OCI-LY1 (cell line): ENCODE measurements around the gene FGF5.

Experiments
- EZH2 ChIP-seq: fragments of 200-600 bp; sonication (generic), shearing (Covaris generic); IDR thresholded peaks from 2 replicates; pipeline ENCODE4 v1.8.0; 2017; ENCODE audit warnings: borderline replicate concordance, mixed run types, mild to moderate bottlenecking, antibody characterized with exemption, low read length, moderate library complexity, mixed read lengths
- TF ChIP-seq, protein P1 (sequence below): fragments of 200-600 bp; sonication (generic), shearing (Covaris generic); IDR thresholded peaks from 2 replicates; pipeline ENCODE4 v1.5.1; 2017; ENCODE audit warnings: mild to moderate bottlenecking, antibody characterized with exemption, low read length, moderate library complexity, mixed read lengths

DNA sequence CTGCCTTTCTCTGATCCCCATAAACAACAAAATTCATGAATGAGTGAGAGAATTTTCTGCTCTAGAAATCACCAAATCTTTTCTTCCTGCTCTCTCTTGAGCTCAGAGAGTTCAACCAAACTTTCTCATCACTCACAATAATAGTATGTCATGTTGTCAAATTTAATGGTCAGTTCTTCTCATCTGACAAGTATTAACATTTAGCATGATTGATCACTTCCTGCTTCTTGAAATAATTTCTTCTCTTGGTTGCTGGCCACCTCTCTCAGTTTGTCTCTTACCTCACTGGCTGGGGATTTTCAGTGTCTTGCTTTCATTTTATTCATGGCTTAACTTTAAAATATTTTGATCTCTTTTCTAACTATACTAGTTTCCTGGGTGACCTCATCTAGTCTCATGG, 25.5 kb upstream of the FGF5 start:
- TF ChIP-seq, protein P1, sequence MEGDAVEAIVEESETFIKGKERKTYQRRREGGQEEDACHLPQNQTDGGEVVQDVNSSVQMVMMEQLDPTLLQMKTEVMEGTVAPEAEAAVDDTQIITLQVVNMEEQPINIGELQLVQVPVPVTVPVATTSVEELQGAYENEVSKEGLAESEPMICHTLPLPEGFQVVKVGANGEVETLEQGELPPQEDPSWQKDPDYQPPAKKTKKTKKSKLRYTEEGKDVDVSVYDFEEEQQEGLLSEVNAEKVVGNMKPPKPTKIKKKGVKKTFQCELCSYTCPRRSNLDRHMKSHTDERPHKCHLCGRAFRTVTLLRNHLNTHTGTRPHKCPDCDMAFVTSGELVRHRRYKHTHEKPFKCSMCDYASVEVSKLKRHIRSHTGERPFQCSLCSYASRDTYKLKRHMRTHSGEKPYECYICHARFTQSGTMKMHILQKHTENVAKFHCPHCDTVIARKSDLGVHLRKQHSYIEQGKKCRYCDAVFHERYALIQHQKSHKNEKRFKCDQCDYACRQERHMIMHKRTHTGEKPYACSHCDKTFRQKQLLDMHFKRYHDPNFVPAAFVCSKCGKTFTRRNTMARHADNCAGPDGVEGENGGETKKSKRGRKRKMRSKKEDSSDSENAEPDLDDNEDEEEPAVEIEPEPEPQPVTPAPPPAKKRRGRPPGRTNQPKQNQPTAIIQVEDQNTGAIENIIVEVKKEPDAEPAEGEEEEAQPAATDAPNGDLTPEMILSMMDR, result no peak
- TF ChIP-seq EZH2, result no peak
